Endothelial cell of umbilical vein (primary cell): Measurements from ENCODE around the gene DNAJB1. TPM values are rescaled to one million over a fixed set of nuclear protein-coding genes. Genes with fewer than 3 reads are reported as not detected.

Experiments
- BruUV-seq: library from RNA; stranded (reverse); fragments of 400-500 nt; replicated peaks from 2 replicates; lab custom pipeline; 2021; lab: Mats Ljungman, UMichigan
- CTCF ChIA-PET: fragments of 300-600, 350-600 bp; sonication (Branson Sonifier 250); formaldehyde crosslinking; loops from one replicate; lab custom pipeline; 2021; ENCODE audit warnings: antibody characterized with exemption, inconsistent platforms; lab: Charles Lee
- POLR2A ChIA-PET: fragments of 300-600, 350-600 bp; sonication (Branson Sonifier 250); formaldehyde crosslinking; loops from one replicate; lab custom pipeline; 2021; ENCODE audit warnings: antibody characterized with exemption, inconsistent platforms; lab: Charles Lee
- DNase-seq: peaks from one replicate; pipeline ENCODE4 v3.0.0-alpha.2; 2011; ENCODE audit warnings: low read depth, low spot score
- FAIRE-seq: peaks from 2 replicates; lab custom pipeline; 2011; peaks lifted over from hg19 to GRCh38; lab: Jason Lieb, UNC
- H2AFZ ChIP-seq: 2 replicates; pipeline ENCODE4 v1.6.0; 2012; ENCODE audit warnings: low read depth, low read length, control low read depth, inconsistent platforms
- H3K27ac ChIP-seq: 2 replicates; pipeline ENCODE4 v1.5.1; 2011; ENCODE audit warnings: low read depth, mild to moderate bottlenecking, control low read depth, low read length, moderate library complexity; ENCODE audit not compliant: insufficient read depth
- H3K27me3 ChIP-seq, 2 experiments: 2 replicates each; pipeline versions ENCODE4 v1.6.0 to v1.6.1; 2011; ENCODE audit warnings: low read length in 2 of 2, mixed read lengths in 1 of 2; ENCODE audit not compliant: control insufficient read depth in 2 of 2, insufficient read depth in 2 of 2
- H3K36me3 ChIP-seq, 2 experiments: 2 replicates in 1 of 2; 3 replicates in 1 of 2; pipeline ENCODE4 v1.5.1; 2011; ENCODE audit warnings: low read length in 2 of 2, mild to moderate bottlenecking in 1 of 2, moderate library complexity in 1 of 2; ENCODE audit not compliant: control insufficient read depth in 2 of 2, insufficient read depth in 2 of 2; ENCODE audit errors: extremely low read depth in 1 of 2
- H3K4me1 ChIP-seq: 3 replicates; pipeline ENCODE4 v1.5.1; 2011; ENCODE audit warnings: mild to moderate bottlenecking, low read length; ENCODE audit not compliant: control insufficient read depth, insufficient read depth; ENCODE audit errors: extremely low read depth
- H3K4me2 ChIP-seq: 2 replicates; pipeline ENCODE4 v1.6.1; 2011; ENCODE audit warnings: low read length, control low read depth, mixed read lengths; ENCODE audit not compliant: insufficient read depth
- H3K4me3 ChIP-seq, 3 experiments: fragments of 200-600 bp in 1 of 3; sonication (generic), shearing (Covaris generic) in 1 of 3; replicated peaks in 1 of 3; 2 replicates each; pipeline ENCODE4 v1.5.1; 2011 to 2016; ENCODE audit warnings: control low read depth in 3 of 3, low read length in 3 of 3, mild to moderate bottlenecking in 2 of 3, inconsistent platforms in 1 of 3, low read depth in 1 of 3, moderate library complexity in 1 of 3; ENCODE audit not compliant: insufficient read depth in 1 of 3
- H3K79me2 ChIP-seq: 2 replicates; pipeline ENCODE4 v1.6.0; 2012; ENCODE audit warnings: low read length, inconsistent platforms; ENCODE audit not compliant: control insufficient read depth, insufficient read depth
- H3K9ac ChIP-seq: replicated peaks from 2 replicates; pipeline ENCODE3; 2011; ENCODE audit warnings: low read length, control low read depth; ENCODE audit not compliant: insufficient read depth; ENCODE audit errors: extremely low read depth
- H3K9me1 ChIP-seq: replicated peaks from 3 replicates; pipeline ENCODE4 v1.6.0; 2011; ENCODE audit warnings: mild to moderate bottlenecking, low read length; ENCODE audit not compliant: control insufficient read depth, insufficient read depth; ENCODE audit errors: extremely low read depth
- H3K9me3 ChIP-seq: replicated peaks from 2 replicates; pipeline ENCODE4 v1.5.1; 2012; ENCODE audit warnings: low read length, inconsistent platforms; ENCODE audit not compliant: control insufficient read depth, insufficient read depth
- H4K20me1 ChIP-seq: replicated peaks from 2 replicates; pipeline ENCODE3; 2011; ENCODE audit warnings: mild to moderate bottlenecking, low read length; ENCODE audit not compliant: control insufficient read depth, insufficient read depth; ENCODE audit errors: extremely low read depth
- EZH2 ChIP-seq: IDR thresholded peaks from 2 replicates; pipeline ENCODE4 v1.6.1; 2012; ENCODE audit warnings: borderline replicate concordance, low read depth, mild to moderate bottlenecking, moderate library complexity, low read length, inconsistent platforms; ENCODE audit not compliant: severe bottlenecking
- FOS ChIP-seq: IDR thresholded peaks from 2 replicates; pipeline ENCODE4 v1.6.1; 2011; ENCODE audit warnings: mild to moderate bottlenecking, low read length, moderate library complexity, borderline replicate concordance; ENCODE audit not compliant: insufficient read depth
- GATA2 ChIP-seq: IDR thresholded peaks from 2 replicates; pipeline ENCODE4 v1.7.0; 2011; ENCODE audit warnings: low read depth, mild to moderate bottlenecking, moderate library complexity, mixed read lengths, low read length; ENCODE audit not compliant: insufficient read length, insufficient read depth
- JUN ChIP-seq: IDR thresholded peaks from 2 replicates; pipeline ENCODE4 v1.6.1; 2011; ENCODE audit warnings: borderline replicate concordance, low read depth; ENCODE audit not compliant: insufficient read length, insufficient read depth
- MYC ChIP-seq: IDR thresholded peaks from one replicate; pipeline ENCODE4 v1.6.1; 2011; ENCODE audit warnings: mild to moderate bottlenecking, low read depth, low read length
- POLR2A ChIP-seq: IDR thresholded peaks from 2 replicates; pipeline ENCODE4 v1.6.1; 2012; ENCODE audit warnings: low read depth, mild to moderate bottlenecking, control low read depth, low read length
- POLR2AphosphoS5 ChIP-seq: IDR thresholded peaks from 2 replicates; pipeline ENCODE4 v1.6.1; 2012; ENCODE audit warnings: low read depth, mild to moderate bottlenecking, control low read depth, low read length, moderate library complexity; ENCODE audit not compliant: insufficient read depth
- dilution Hi-C: fragments of 300-500 bp; cut with MboI; formaldehyde crosslinking; loops from one replicate; pipeline ENCODE4 v1.15.0; 2019; ENCODE audit warnings: low sequenced_read_pairs; ENCODE audit not compliant: extremely low pct_ligation_motif_present
- intact Hi-C: fragments of 100-400 bp; cut with micrococcal nuclease; formaldehyde crosslinking; loops from one replicate; pipeline ENCODE4 v1.10.0; 2022
- polyA plus RNA-seq, 4 experiments: library from polyadenylated mRNA; depleted of rRNA in 3 of 4; stranded (reverse) in 3 of 4; unstranded in 1 of 4; fragments of >200 nt; gene quantifications; 2 replicates each; pipeline versions ENCODE4 v1.2.1 to v1.2.3, GENCODE V29; 2011 to 2012; ENCODE audit warnings: missing spikeins in 1 of 4
- total RNA-seq: library from RNA; stranded (reverse); gene quantifications from 2 replicates; pipeline ENCODE4 v1.2.3, GENCODE V29; 2021
- TF ChIP-seq, protein P1 (sequence below): IDR thresholded peaks from 2 replicates; pipeline ENCODE4 v1.6.1; 2011; ENCODE audit not compliant: insufficient read depth, insufficient read length
- TF ChIP-seq, protein P2 (sequence below), 2 donors: IDR thresholded peaks; 1 replicate in 1 of 2; 2 replicates in 1 of 2; pipeline ENCODE4 v1.5.1; 2011; ENCODE audit warnings: low read length in 2 of 2, mild to moderate bottlenecking in 2 of 2, moderate library complexity in 2 of 2, control low read depth in 1 of 2, inconsistent platforms in 1 of 2, low read depth in 1 of 2; ENCODE audit not compliant: insufficient read depth in 1 of 2; ENCODE audit errors: extremely low read depth in 1 of 2

Gene DNAJB1
- total and polyA plus RNA-seq, 2 donors (not counting 3 experiments of a cell fraction or from before 2014, with no cell fraction given): 58.6 to 59.8 TPM

DNA sequence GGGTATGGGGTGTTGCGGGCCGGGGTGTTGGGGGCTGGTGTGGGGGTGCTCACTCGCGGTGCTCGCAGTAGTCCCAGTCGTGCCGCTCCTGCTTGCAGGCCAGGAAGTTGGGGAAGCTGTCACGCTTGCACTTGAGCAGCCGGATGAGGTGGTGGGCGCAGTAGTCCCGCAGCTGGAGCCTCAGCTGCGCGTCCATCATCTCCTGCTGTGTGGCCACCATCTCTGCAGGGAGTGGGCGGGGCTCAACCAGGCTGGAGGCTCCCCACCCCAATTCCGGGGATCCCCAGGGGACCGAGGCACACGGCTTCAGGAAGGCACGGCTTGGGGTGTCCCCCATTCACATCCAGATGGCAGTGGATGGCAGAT lies 48.5 kb upstream of the DNAJB1 start:
- no peak for DNase-seq
- peaks cover 8% of the 10 kb centered on the region for H3K4me1 ChIP-seq

DNA sequence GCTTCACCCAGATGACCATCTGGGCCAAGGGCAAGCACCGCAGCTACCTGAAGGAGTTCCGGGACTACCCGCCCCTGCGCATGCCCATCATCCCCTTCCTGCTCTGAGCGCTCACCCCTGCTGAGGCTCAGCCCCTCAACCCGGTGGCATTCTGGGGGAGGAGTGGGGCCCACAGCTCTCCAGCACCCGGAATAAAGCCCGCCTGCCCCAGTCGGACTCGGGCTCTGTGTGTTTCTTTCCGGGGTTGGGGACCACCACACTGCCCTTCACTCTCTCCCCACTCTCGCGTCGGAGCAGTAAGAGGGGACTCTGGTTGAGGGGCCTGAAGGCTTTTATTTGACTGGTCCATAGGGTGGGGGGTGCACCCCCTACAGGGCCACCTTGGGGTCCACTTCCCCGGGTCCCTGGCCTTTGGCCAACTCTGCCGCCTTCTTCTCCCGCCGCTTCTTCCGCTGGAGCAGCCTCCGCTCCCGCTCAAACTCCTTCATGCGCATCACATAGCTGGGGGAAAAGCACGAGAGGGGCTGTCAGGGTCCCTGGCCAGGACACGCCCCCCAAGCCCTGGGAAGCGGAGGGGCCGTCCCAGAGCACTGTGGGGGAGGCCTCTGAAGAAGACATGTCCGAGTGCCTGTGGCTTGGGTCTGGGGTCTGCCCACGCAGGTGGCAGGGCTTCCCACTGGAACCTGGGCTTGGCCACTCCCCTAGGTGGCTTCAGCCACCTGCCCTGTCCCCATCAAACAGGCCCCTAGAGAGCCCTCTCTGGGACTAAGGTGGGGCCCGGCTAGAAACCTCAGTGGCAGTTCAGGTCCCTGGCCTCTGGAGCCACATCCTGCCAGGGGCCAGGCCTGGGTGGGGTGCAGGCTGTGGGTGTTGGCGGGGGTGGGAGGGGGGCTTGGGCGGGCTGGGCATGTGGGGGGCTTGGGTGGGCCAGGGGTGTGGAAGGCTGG lies 47.8 kb upstream of the DNAJB1 start:
- H3K27me3 ChIP-seq: no peaks in the 10 kb centered on the region
- no peak overlapping the region for H3K9ac ChIP-seq
- intact Hi-C loops (no loop called here), dilution Hi-C loops (no loop called here)
- DNase-seq (no peak), FAIRE-seq (no peak)
- H3K27ac ChIP-seq: no peak overlapping the region
- H3K9me1 ChIP-seq: no peaks in the 10 kb centered on the region
- peaks cover 16% of the 10 kb centered on the region for H3K79me2 ChIP-seq
- H4K20me1 ChIP-seq: no peaks in the 10 kb centered on the region
- H3K4me1 ChIP-seq: peaks cover 6% of the 10 kb centered on the region
- peaks cover 0 to 11% of the 10 kb centered on the region in 2 experiments for H3K36me3 ChIP-seq
- H3K4me2 ChIP-seq: no peak overlapping the region
- TF ChIP-seq, protein P1, sequence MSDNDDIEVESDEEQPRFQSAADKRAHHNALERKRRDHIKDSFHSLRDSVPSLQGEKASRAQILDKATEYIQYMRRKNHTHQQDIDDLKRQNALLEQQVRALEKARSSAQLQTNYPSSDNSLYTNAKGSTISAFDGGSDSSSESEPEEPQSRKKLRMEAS: no peak
- TF ChIP-seq GATA2 (no peak), JUN (no peak), POLR2AphosphoS5 (no peak), MYC (no peak), FOS (no peak), POLR2A (no peak), EZH2 (no peak)
- TF ChIP-seq, protein P2, sequence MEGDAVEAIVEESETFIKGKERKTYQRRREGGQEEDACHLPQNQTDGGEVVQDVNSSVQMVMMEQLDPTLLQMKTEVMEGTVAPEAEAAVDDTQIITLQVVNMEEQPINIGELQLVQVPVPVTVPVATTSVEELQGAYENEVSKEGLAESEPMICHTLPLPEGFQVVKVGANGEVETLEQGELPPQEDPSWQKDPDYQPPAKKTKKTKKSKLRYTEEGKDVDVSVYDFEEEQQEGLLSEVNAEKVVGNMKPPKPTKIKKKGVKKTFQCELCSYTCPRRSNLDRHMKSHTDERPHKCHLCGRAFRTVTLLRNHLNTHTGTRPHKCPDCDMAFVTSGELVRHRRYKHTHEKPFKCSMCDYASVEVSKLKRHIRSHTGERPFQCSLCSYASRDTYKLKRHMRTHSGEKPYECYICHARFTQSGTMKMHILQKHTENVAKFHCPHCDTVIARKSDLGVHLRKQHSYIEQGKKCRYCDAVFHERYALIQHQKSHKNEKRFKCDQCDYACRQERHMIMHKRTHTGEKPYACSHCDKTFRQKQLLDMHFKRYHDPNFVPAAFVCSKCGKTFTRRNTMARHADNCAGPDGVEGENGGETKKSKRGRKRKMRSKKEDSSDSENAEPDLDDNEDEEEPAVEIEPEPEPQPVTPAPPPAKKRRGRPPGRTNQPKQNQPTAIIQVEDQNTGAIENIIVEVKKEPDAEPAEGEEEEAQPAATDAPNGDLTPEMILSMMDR (IDR thresholded peaks at IDR 0.05; ENCODE audit: extremely low read depth in 1 of 2, insufficient read depth in 1 of 2, low read depth in 1 of 2, low read length in 2 of 2): no peak
- H3K4me3 ChIP-seq: no peak overlapping the region
- ChIA-PET POLR2A (no interaction called here), CTCF (interaction anchor here (0.6 kb wide), 1 partner anchor 1596 kb away, joined by 4 read pairs; no protein-coding TSS in a partner anchor)
- no peaks in the 10 kb centered on the region for H3K9me3 ChIP-seq
- BruUV-seq: no TSS peak
- H2AFZ ChIP-seq: no peak overlapping the region

More for the DNA sequence above, 48.5 kb upstream of the DNAJB1 start:
- Histone ChIP-seq H3K9me1 (no peaks in the 10 kb centered on the region), H3K9me3 (no peaks in the 10 kb centered on the region), H3K4me2 (no peak overlapping the region), H3K79me2 (peaks cover 22% of the 10 kb centered on the region), H3K27ac (no peak overlapping the region), H4K20me1 (no peaks in the 10 kb centered on the region), H2AFZ (no peak overlapping the region), H3K27me3 (no peaks in the 10 kb centered on the region), H3K4me3 (no peak overlapping the region), H3K36me3 (peaks cover 0 to 11% of the 10 kb centered on the region in 2 experiments), H3K9ac (no peak overlapping the region)
- POLR2A ChIA-PET: no interaction called here
- FAIRE-seq: no peak
- dilution Hi-C loops (no loop called here), intact Hi-C loops (no loop called here)
- no peak for TF ChIP-seq GATA2
- TF ChIP-seq MYC: no peak
- TF ChIP-seq FOS: no peak
- TF ChIP-seq POLR2AphosphoS5: no peak
- no peak for TF ChIP-seq POLR2A
- BruUV-seq: no TSS peak
- CTCF ChIA-PET: interaction anchor here (1.3 kb wide), 1 partner anchor 10 kb away, joined by 6 read pairs; no protein-coding TSS in a partner anchor
